Endothelial cell of umbilical vein (primary cell): ENCODE measurements around the gene PRRX1. TPM values are rescaled to one million over a fixed set of nuclear protein-coding genes. Genes with fewer than 3 reads are reported as not detected.

ENCODE experiments used
- BruUV-seq: library from RNA; stranded (reverse); fragments of 400-500 nt; replicated peaks from 2 replicates; lab custom pipeline; 2021; lab: Mats Ljungman, UMichigan
- CTCF ChIA-PET: fragments of 300-600, 350-600 bp; sonication (Branson Sonifier 250); formaldehyde crosslinking; loops from one replicate; lab custom pipeline; 2021; ENCODE audit warnings: antibody characterized with exemption, inconsistent platforms; lab: Charles Lee
- POLR2A ChIA-PET: fragments of 300-600, 350-600 bp; sonication (Branson Sonifier 250); formaldehyde crosslinking; loops from one replicate; lab custom pipeline; 2021; ENCODE audit warnings: antibody characterized with exemption, inconsistent platforms; lab: Charles Lee
- DNase-seq: peaks from one replicate; pipeline ENCODE4 v3.0.0-alpha.2; 2011; ENCODE audit warnings: low read depth, low spot score
- FAIRE-seq: peaks from 2 replicates; lab custom pipeline; 2011; peaks lifted over from hg19 to GRCh38; lab: Jason Lieb, UNC
- H2AFZ ChIP-seq: 2 replicates; pipeline ENCODE4 v1.6.0; 2012; ENCODE audit warnings: low read depth, low read length, control low read depth, inconsistent platforms
- H3K27ac ChIP-seq: 2 replicates; pipeline ENCODE4 v1.5.1; 2011; ENCODE audit warnings: low read depth, mild to moderate bottlenecking, control low read depth, low read length, moderate library complexity; ENCODE audit not compliant: insufficient read depth
- H3K27me3 ChIP-seq, 2 experiments: 2 replicates each; pipeline versions ENCODE4 v1.6.0 to v1.6.1; 2011; ENCODE audit warnings: low read length in 2 of 2, mixed read lengths in 1 of 2; ENCODE audit not compliant: control insufficient read depth in 2 of 2, insufficient read depth in 2 of 2
- H3K36me3 ChIP-seq, 2 experiments: 2 replicates in 1 of 2; 3 replicates in 1 of 2; pipeline ENCODE4 v1.5.1; 2011; ENCODE audit warnings: low read length in 2 of 2, mild to moderate bottlenecking in 1 of 2, moderate library complexity in 1 of 2; ENCODE audit not compliant: control insufficient read depth in 2 of 2, insufficient read depth in 2 of 2; ENCODE audit errors: extremely low read depth in 1 of 2
- H3K4me1 ChIP-seq: 3 replicates; pipeline ENCODE4 v1.5.1; 2011; ENCODE audit warnings: mild to moderate bottlenecking, low read length; ENCODE audit not compliant: control insufficient read depth, insufficient read depth; ENCODE audit errors: extremely low read depth
- H3K4me2 ChIP-seq: 2 replicates; pipeline ENCODE4 v1.6.1; 2011; ENCODE audit warnings: low read length, control low read depth, mixed read lengths; ENCODE audit not compliant: insufficient read depth
- H3K4me3 ChIP-seq, 3 experiments: fragments of 200-600 bp in 1 of 3; sonication (generic), shearing (Covaris generic) in 1 of 3; replicated peaks in 1 of 3; 2 replicates each; pipeline ENCODE4 v1.5.1; 2011 to 2016; ENCODE audit warnings: control low read depth in 3 of 3, low read length in 3 of 3, mild to moderate bottlenecking in 2 of 3, inconsistent platforms in 1 of 3, low read depth in 1 of 3, moderate library complexity in 1 of 3; ENCODE audit not compliant: insufficient read depth in 1 of 3
- H3K79me2 ChIP-seq: 2 replicates; pipeline ENCODE4 v1.6.0; 2012; ENCODE audit warnings: low read length, inconsistent platforms; ENCODE audit not compliant: control insufficient read depth, insufficient read depth
- H3K9ac ChIP-seq: replicated peaks from 2 replicates; pipeline ENCODE3; 2011; ENCODE audit warnings: low read length, control low read depth; ENCODE audit not compliant: insufficient read depth; ENCODE audit errors: extremely low read depth
- H3K9me1 ChIP-seq: replicated peaks from 3 replicates; pipeline ENCODE4 v1.6.0; 2011; ENCODE audit warnings: mild to moderate bottlenecking, low read length; ENCODE audit not compliant: control insufficient read depth, insufficient read depth; ENCODE audit errors: extremely low read depth
- H3K9me3 ChIP-seq: replicated peaks from 2 replicates; pipeline ENCODE4 v1.5.1; 2012; ENCODE audit warnings: low read length, inconsistent platforms; ENCODE audit not compliant: control insufficient read depth, insufficient read depth
- H4K20me1 ChIP-seq: replicated peaks from 2 replicates; pipeline ENCODE3; 2011; ENCODE audit warnings: mild to moderate bottlenecking, low read length; ENCODE audit not compliant: control insufficient read depth, insufficient read depth; ENCODE audit errors: extremely low read depth
- CTCF ChIP-seq, 2 donors: IDR thresholded peaks; 1 replicate in 1 of 2; 2 replicates in 1 of 2; pipeline ENCODE4 v1.5.1; 2011; ENCODE audit warnings: low read length in 2 of 2, mild to moderate bottlenecking in 2 of 2, moderate library complexity in 2 of 2, control low read depth in 1 of 2, inconsistent platforms in 1 of 2, low read depth in 1 of 2; ENCODE audit not compliant: insufficient read depth in 1 of 2; ENCODE audit errors: extremely low read depth in 1 of 2
- EZH2 ChIP-seq: IDR thresholded peaks from 2 replicates; pipeline ENCODE4 v1.6.1; 2012; ENCODE audit warnings: borderline replicate concordance, low read depth, mild to moderate bottlenecking, moderate library complexity, low read length, inconsistent platforms; ENCODE audit not compliant: severe bottlenecking
- FOS ChIP-seq: IDR thresholded peaks from 2 replicates; pipeline ENCODE4 v1.6.1; 2011; ENCODE audit warnings: mild to moderate bottlenecking, low read length, moderate library complexity, borderline replicate concordance; ENCODE audit not compliant: insufficient read depth
- GATA2 ChIP-seq: IDR thresholded peaks from 2 replicates; pipeline ENCODE4 v1.7.0; 2011; ENCODE audit warnings: low read depth, mild to moderate bottlenecking, moderate library complexity, mixed read lengths, low read length; ENCODE audit not compliant: insufficient read length, insufficient read depth
- JUN ChIP-seq: IDR thresholded peaks from 2 replicates; pipeline ENCODE4 v1.6.1; 2011; ENCODE audit warnings: borderline replicate concordance, low read depth; ENCODE audit not compliant: insufficient read length, insufficient read depth
- MAX ChIP-seq: IDR thresholded peaks from 2 replicates; pipeline ENCODE4 v1.6.1; 2011; ENCODE audit not compliant: insufficient read depth, insufficient read length
- MYC ChIP-seq: IDR thresholded peaks from one replicate; pipeline ENCODE4 v1.6.1; 2011; ENCODE audit warnings: mild to moderate bottlenecking, low read depth, low read length
- POLR2A ChIP-seq: IDR thresholded peaks from 2 replicates; pipeline ENCODE4 v1.6.1; 2012; ENCODE audit warnings: low read depth, mild to moderate bottlenecking, control low read depth, low read length
- POLR2AphosphoS5 ChIP-seq: IDR thresholded peaks from 2 replicates; pipeline ENCODE4 v1.6.1; 2012; ENCODE audit warnings: low read depth, mild to moderate bottlenecking, control low read depth, low read length, moderate library complexity; ENCODE audit not compliant: insufficient read depth
- dilution Hi-C: fragments of 300-500 bp; cut with MboI; formaldehyde crosslinking; loops from one replicate; pipeline ENCODE4 v1.15.0; 2019; ENCODE audit warnings: low sequenced_read_pairs; ENCODE audit not compliant: extremely low pct_ligation_motif_present
- intact Hi-C: fragments of 100-400 bp; cut with micrococcal nuclease; formaldehyde crosslinking; loops from one replicate; pipeline ENCODE4 v1.10.0; 2022
- polyA plus RNA-seq, 4 experiments: library from polyadenylated mRNA; depleted of rRNA in 3 of 4; stranded (reverse) in 3 of 4; unstranded in 1 of 4; fragments of >200 nt; gene quantifications; 2 replicates each; pipeline versions ENCODE4 v1.2.1 to v1.2.3, GENCODE V29; 2011 to 2012; ENCODE audit warnings: missing spikeins in 1 of 4
- total RNA-seq: library from RNA; stranded (reverse); gene quantifications from 2 replicates; pipeline ENCODE4 v1.2.3, GENCODE V29; 2021

The PRRX1 gene
- total and polyA plus RNA-seq, 2 donors (not counting 3 experiments of a cell fraction or from before 2014, with no cell fraction given), result 0.03 TPM; not detected in 1

GRCh38 chr1:170619241-170620028 lies 44.5 kb upstream of the PRRX1 start:
- H3K9ac ChIP-seq, result no peak overlapping the region
- FAIRE-seq (no peak), DNase-seq (no peak)
- no peaks in the 10 kb centered on the region for H3K9me1 ChIP-seq
- dilution Hi-C loops (no loop called here), intact Hi-C loops (no loop called here)
- H3K27ac ChIP-seq, result no peak overlapping the region
- no peaks in the 10 kb centered on the region for H3K4me1 ChIP-seq
- BruUV-seq, result no TSS peak
- TF ChIP-seq CTCF (IDR thresholded peaks at IDR 0.05; ENCODE audit: extremely low read depth in 1 of 2, insufficient read depth in 1 of 2, low read depth in 1 of 2, low read length in 2 of 2) (no peak), MYC (no peak), POLR2AphosphoS5 (no peak), EZH2 (no peak), GATA2 (no peak), MAX (no peak), POLR2A (no peak), FOS (no peak), JUN (no peak)
- H2AFZ ChIP-seq, result peak overlapping the region; percentile 24
- no peak overlapping the region for H3K4me3 ChIP-seq
- ChIA-PET CTCF (no interaction called here), POLR2A (no interaction called here)
- no peaks in the 10 kb centered on the region for H4K20me1 ChIP-seq
- H3K36me3 ChIP-seq, result no peaks in the 10 kb centered on the region
- peaks cover 0 to 3% of the 10 kb centered on the region in 2 experiments for H3K27me3 ChIP-seq
- no peak overlapping the region for H3K4me2 ChIP-seq
- H3K9me3 ChIP-seq, result no peaks in the 10 kb centered on the region
- no peaks in the 10 kb centered on the region for H3K79me2 ChIP-seq
